Activated T-helper 17 cell treated with anti-CD3 and anti-CD28 coated beads, Interleukin-2, amount 50 U/mL, for 72 hours (primary cell): Measurements from ENCODE around the gene POLR2M. TPM values are rescaled to one million over a fixed set of nuclear protein-coding genes. Genes with fewer than 3 reads are reported as not detected.

Source experiments
- ATAC-seq: fragments of 150-1000 bp; cut with Tn5 transposase; replicated peaks from 2 replicates; pipeline ENCODE4 v1.10.0; 2021; ENCODE audit warnings: mild to moderate bottlenecking, moderate library complexity
- H3K27ac Mint-ChIP-seq: one replicate; pipeline ENCODE4 v1.8.0; 2022; ENCODE audit warnings: mixed read lengths
- H3K27me3 Mint-ChIP-seq: one replicate; pipeline ENCODE4 v1.8.0; 2022; ENCODE audit warnings: mixed read lengths
- H3K36me3 Mint-ChIP-seq: one replicate; pipeline ENCODE4 v1.8.0; 2022; ENCODE audit warnings: low read depth, mild to moderate bottlenecking, mixed read lengths
- H3K4me1 Mint-ChIP-seq: one replicate; pipeline ENCODE4 v1.8.0; 2022; ENCODE audit warnings: mixed read lengths
- H3K4me3 Mint-ChIP-seq: one replicate; pipeline ENCODE4 v1.8.0; 2022; ENCODE audit warnings: mild to moderate bottlenecking, mixed read lengths
- H3K9me3 Mint-ChIP-seq: one replicate; pipeline ENCODE4 v1.8.0; 2022; ENCODE audit warnings: mixed read lengths
- total RNA-seq, 2 donors: library from RNA; stranded (reverse); gene quantifications; one replicate each; pipeline ENCODE4 v1.2.3, GENCODE V29; 2022

POLR2M gene
- total RNA-seq, result 10 to 100 TPM; 68.1 to 69.7 TPM

- H3K27ac Mint-ChIP-seq, result peak within 1 kb of the TSS; percentile 92
- H3K9me3 Mint-ChIP-seq, result no peaks in the 10 kb centered on the region
- peaks cover 46% of the 10 kb centered on the region for H3K36me3 Mint-ChIP-seq
- peaks cover 51% of the 10 kb centered on the region for H3K4me1 Mint-ChIP-seq
- H3K27me3 Mint-ChIP-seq, result no peaks in the 10 kb centered on the region
- peak; percentile 98 for ATAC-seq
- peak within 1 kb of the TSS; percentile 95 for H3K4me3 Mint-ChIP-seq
Observed at GRCh38 chr15:57706405-57707209, at the start of gene POLR2M. Gene POLR2M (plus strand): TSS chr15:57706714. CDS start chr15:57706843, 129 bp downstream.

- Mint-ChIP-seq H3K36me3 (no peaks in the 10 kb centered on the region), H3K4me3 (no peak overlapping the region), H3K27me3 (peaks cover 4% of the 10 kb centered on the region), H3K4me1 (no peaks in the 10 kb centered on the region), H3K27ac (no peak overlapping the region), H3K9me3 (no peaks in the 10 kb centered on the region)
- no peak for ATAC-seq
Observed at GRCh38 chr15:57657619-57658018, 48.9 kb upstream of the POLR2M start.

- Mint-ChIP-seq H3K27ac (no peak overlapping the region), H3K4me3 (no peak overlapping the region), H3K27me3 (peaks cover 4% of the 10 kb centered on the region), H3K36me3 (no peaks in the 10 kb centered on the region), H3K9me3 (no peaks in the 10 kb centered on the region), H3K4me1 (no peaks in the 10 kb centered on the region)
- ATAC-seq, result no peak
Observed at GRCh38 chr15:57662091-57662744, 44.3 kb upstream of the POLR2M start.

- H3K4me3 Mint-ChIP-seq, result no peak overlapping the region
- H3K9me3 Mint-ChIP-seq, result no peaks in the 10 kb centered on the region
- H3K36me3 Mint-ChIP-seq, result no peaks in the 10 kb centered on the region
- H3K27me3 Mint-ChIP-seq, result peaks cover 4% of the 10 kb centered on the region
- ATAC-seq, result no peak
- no peaks in the 10 kb centered on the region for H3K4me1 Mint-ChIP-seq
- H3K27ac Mint-ChIP-seq, result no peak overlapping the region
Observed at GRCh38 chr15:57662802-57663201, 43.7 kb upstream of the POLR2M start.

GRCh38 chr15:57663262-57663661, 43.3 kb upstream of the POLR2M start:
- Mint-ChIP-seq H3K9me3 (no peaks in the 10 kb centered on the region), H3K36me3 (no peaks in the 10 kb centered on the region), H3K4me1 (no peaks in the 10 kb centered on the region), H3K27me3 (peaks cover 4% of the 10 kb centered on the region), H3K4me3 (no peak overlapping the region), H3K27ac (no peak overlapping the region)
- no peak for ATAC-seq

GRCh38 chr15:57665194-57665593, 41.3 kb upstream of the POLR2M start:
- H3K36me3 Mint-ChIP-seq, result no peaks in the 10 kb centered on the region
- no peaks in the 10 kb centered on the region for H3K9me3 Mint-ChIP-seq
- H3K27me3 Mint-ChIP-seq, result peaks cover 4% of the 10 kb centered on the region
- no peak for ATAC-seq
- no peak overlapping the region for H3K27ac Mint-ChIP-seq
- no peak overlapping the region for H3K4me3 Mint-ChIP-seq
- no peaks in the 10 kb centered on the region for H3K4me1 Mint-ChIP-seq

- no peak for ATAC-seq
- H3K27me3 Mint-ChIP-seq, result peaks cover 4% of the 10 kb centered on the region
- H3K36me3 Mint-ChIP-seq, result no peaks in the 10 kb centered on the region
- no peaks in the 10 kb centered on the region for H3K4me1 Mint-ChIP-seq
- no peak overlapping the region for H3K4me3 Mint-ChIP-seq
- H3K27ac Mint-ChIP-seq, result no peak overlapping the region
- no peaks in the 10 kb centered on the region for H3K9me3 Mint-ChIP-seq
Observed at GRCh38 chr15:57665939-57666338, 40.6 kb upstream of the POLR2M start.

GRCh38 chr15:57667171-57667849, 39.2 kb upstream of the POLR2M start:
- no peaks in the 10 kb centered on the region for H3K4me1 Mint-ChIP-seq
- no peak for ATAC-seq
- H3K27me3 Mint-ChIP-seq, result peaks cover 5% of the 10 kb centered on the region

GRCh38 chr15:57668016-57668415, 38.5 kb upstream of the POLR2M start:
- no peak overlapping the region for H3K4me3 Mint-ChIP-seq
- no peak for ATAC-seq
- no peaks in the 10 kb centered on the region for H3K4me1 Mint-ChIP-seq
- H3K9me3 Mint-ChIP-seq, result no peaks in the 10 kb centered on the region
- H3K27me3 Mint-ChIP-seq, result peaks cover 11% of the 10 kb centered on the region
- H3K36me3 Mint-ChIP-seq, result no peaks in the 10 kb centered on the region
- H3K27ac Mint-ChIP-seq, result no peak overlapping the region

More at GRCh38 chr15:57667171-57667849, 39.2 kb upstream of the POLR2M start:
- no peak overlapping the region for H3K27ac Mint-ChIP-seq
- H3K9me3 Mint-ChIP-seq, result no peaks in the 10 kb centered on the region
- no peak overlapping the region for H3K4me3 Mint-ChIP-seq
- no peaks in the 10 kb centered on the region for H3K36me3 Mint-ChIP-seq

GRCh38 chr15:57671636-57672035, 34.9 kb upstream of the POLR2M start:
- Mint-ChIP-seq H3K4me1 (no peaks in the 10 kb centered on the region), H3K4me3 (no peak overlapping the region), H3K36me3 (no peaks in the 10 kb centered on the region), H3K27me3 (peaks cover 26% of the 10 kb centered on the region), H3K27ac (no peak overlapping the region), H3K9me3 (no peaks in the 10 kb centered on the region)
- no peak for ATAC-seq

- H3K4me1 Mint-ChIP-seq, result peaks cover 8% of the 10 kb centered on the region
- H3K27ac Mint-ChIP-seq, result no peak overlapping the region
- no peak overlapping the region for H3K4me3 Mint-ChIP-seq
- no peak for ATAC-seq
- no peaks in the 10 kb centered on the region for H3K36me3 Mint-ChIP-seq
- H3K9me3 Mint-ChIP-seq, result no peaks in the 10 kb centered on the region
- H3K27me3 Mint-ChIP-seq, result peaks cover 30% of the 10 kb centered on the region
Observed at GRCh38 chr15:57675481-57676181, 30.9 kb upstream of the POLR2M start.

GRCh38 chr15:57676585-57676984, 29.9 kb upstream of the POLR2M start:
- Mint-ChIP-seq H3K4me3 (no peak overlapping the region), H3K36me3 (no peaks in the 10 kb centered on the region), H3K4me1 (peaks cover 8% of the 10 kb centered on the region), H3K27me3 (peaks cover 30% of the 10 kb centered on the region), H3K27ac (no peak overlapping the region), H3K9me3 (no peaks in the 10 kb centered on the region)
- ATAC-seq, result no peak

- Mint-ChIP-seq H3K4me1 (peaks cover 8% of the 10 kb centered on the region), H3K4me3 (no peak overlapping the region), H3K27me3 (peaks cover 26% of the 10 kb centered on the region), H3K9me3 (no peaks in the 10 kb centered on the region), H3K27ac (no peak overlapping the region), H3K36me3 (no peaks in the 10 kb centered on the region)
- ATAC-seq, result no peak
Observed at GRCh38 chr15:57677204-57677603, 29.3 kb upstream of the POLR2M start.

GRCh38 chr15:57680021-57680420, 26.5 kb upstream of the POLR2M start:
- H3K27ac Mint-ChIP-seq, result no peak overlapping the region
- peak; percentile 60 for ATAC-seq
- no peaks in the 10 kb centered on the region for H3K36me3 Mint-ChIP-seq
- no peaks in the 10 kb centered on the region for H3K9me3 Mint-ChIP-seq
- no peak overlapping the region for H3K4me3 Mint-ChIP-seq
- H3K4me1 Mint-ChIP-seq, result peaks cover 8% of the 10 kb centered on the region
- peaks cover 11% of the 10 kb centered on the region for H3K27me3 Mint-ChIP-seq
